Measurements from ENCODE around the gene FHIT.

The FHIT gene

GRCh38 chr3:59710554-59710953 is 1540.7 kb downstream of the FHIT start:
- DNase-seq (ENCODE audit: low read depth): no peak

GRCh38 chr3:59709702-59710553 is 1541.3 kb downstream of the FHIT start:
- no peak for DNase-seq (ENCODE audit: low read depth)

GRCh38 chr3:59708202-59708601 is 1543.0 kb downstream of the FHIT start:
- DNase-seq (ENCODE audit: low read depth): no peak

- DNase-seq (ENCODE audit: low read depth): no peak
Measured at GRCh38 chr3:59704292-59704691, 1547.0 kb downstream of the FHIT start.

- no peak for DNase-seq (ENCODE audit: low read depth)
Measured at GRCh38 chr3:59699648-59700320, 1551.5 kb downstream of the FHIT start.

Data from T-helper 22 cell (primary cell).